Spleen (tissue), 7 donors: ENCODE data around the gene GATA6.

Experiments used
- CTCF ChIP-seq, 11 experiments: fragments of 200-600 bp in 7 of 11; fragments of 450-650 bp in 4 of 11; sonication (generic) in 4 of 11; IDR thresholded peaks in 8 of 11; conservative IDR thresholded peaks in 3 of 11; 1 replicate in 7 of 11; 2 replicates in 4 of 11; pipeline versions ENCODE4 v1.4.0 to v1.8.0; 2016 to 2021; ENCODE audit warnings: antibody characterized with exemption in 11 of 11, inconsistent platforms in 4 of 11, mild to moderate bottlenecking in 1 of 11
- POLR2A ChIP-seq, 3 donors: fragments of 450-650 bp; IDR thresholded peaks; one replicate each; pipeline ENCODE4 v1.5.1; 2017; ENCODE audit warnings: antibody characterized with exemption in 3 of 3, mild to moderate bottlenecking in 1 of 3
- POLR2AphosphoS5 ChIP-seq, 3 donors: sonication (generic); formaldehyde crosslinking; IDR thresholded peaks; one replicate each; pipeline ENCODE4 v1.5.1; 2017; ENCODE audit warnings: antibody characterized with exemption in 3 of 3
- donor health status: DM: no; HTN: no; CAD: no; lungs with moderate emphysema.
- donor health status: DM: no; HTN: no; CAD: no.
- donor health status: DM: no; HTN: no; CAD: no.

GRCh38 chr18:22173928-22174301 is 4.5 kb downstream of the GATA6 start:
- TF ChIP-seq CTCF (IDR thresholded peaks at IDR 0.05 in 8 of 11, conservative IDR thresholded peaks at IDR 0.05 in 3 of 11) = no peak
- TF ChIP-seq POLR2A (IDR thresholded peaks at IDR 0.05) = no peak
- TF ChIP-seq POLR2AphosphoS5 (IDR thresholded peaks at IDR 0.05) = no peak
